ENCODE results near the gene FAM184B.
"Not testable (repeated sequence)": the region's sequence is repeated elsewhere in the genome, so short reads cannot be mapped to it uniquely, and the experiment has no call there.

The FAM184B gene

GRCh38 chr4:17713779-17714178 is 67.6 kb downstream of the FAM184B start:
- DNase-seq: no peak

GRCh38 chr4:17712166-17712565 is 69.3 kb downstream of the FAM184B start:
- no peak for DNase-seq

- DNase-seq: not testable (repeated sequence)
Measured at GRCh38 chr4:17711206-17711605, 70.2 kb downstream of the FAM184B start.

- DNase-seq: no peak
Measured at GRCh38 chr4:17709763-17710068, 71.7 kb downstream of the FAM184B start.

- no peak for DNase-seq
Measured at GRCh38 chr4:17708992-17709762, 72.2 kb downstream of the FAM184B start.

- DNase-seq: no peak
Measured at GRCh38 chr4:17707671-17708070, 73.8 kb downstream of the FAM184B start.

- DNase-seq: no peak
Measured at GRCh38 chr4:17705107-17705506, 76.3 kb downstream of the FAM184B start.

- DNase-seq: no peak
Measured at GRCh38 chr4:17704020-17704650, 77.3 kb downstream of the FAM184B start.

GRCh38 chr4:17702641-17703040 is 78.8 kb downstream of the FAM184B start:
- no peak for DNase-seq

- no peak for DNase-seq
Measured at GRCh38 chr4:17701882-17702281, 79.5 kb downstream of the FAM184B start.

GRCh38 chr4:17701138-17701839 is 80.1 kb downstream of the FAM184B start:
- DNase-seq: no peak

- DNase-seq: no peak
Measured at GRCh38 chr4:17699380-17699779, 82.0 kb downstream of the FAM184B start.

GRCh38 chr4:17698116-17698515 is 83.3 kb downstream of the FAM184B start:
- no peak for DNase-seq

- DNase-seq: no peak
Measured at GRCh38 chr4:17695341-17695740, 86.1 kb downstream of the FAM184B start.

GRCh38 chr4:17694552-17694951 is 86.9 kb downstream of the FAM184B start:
- DNase-seq: no peak

- no peak for DNase-seq
Measured at GRCh38 chr4:17690898-17691297, 90.5 kb downstream of the FAM184B start.

- no peak for DNase-seq
Measured at GRCh38 chr4:17690135-17690534, 91.3 kb downstream of the FAM184B start.

- no peak for DNase-seq
Measured at GRCh38 chr4:17688011-17688441, 93.4 kb downstream of the FAM184B start.

GRCh38 chr4:17687237-17687857 is 94.1 kb downstream of the FAM184B start:
- no peak for DNase-seq

- not testable (repeated sequence) for DNase-seq
Measured at GRCh38 chr4:17684648-17685047, 96.8 kb downstream of the FAM184B start.

GRCh38 chr4:17682222-17682566 is 99.2 kb downstream of the FAM184B start:
- DNase-seq: no peak

- DNase-seq: no peak
Measured at GRCh38 chr4:17681281-17682221, 99.9 kb downstream of the FAM184B start.
